Activated gamma-delta T cell treated with anti-CD3 and anti-CD28 coated beads, Interleukin-2, amount 50 U/mL, for 16 hours (primary cell): ENCODE data around the gene ANKRD13B.
A peak's percentile ranks its signal among the peaks of the same experiment; 100 is the strongest.

Experiments used
- DNase-seq: peaks from one replicate; pipeline ENCODE4 v3.0.0-alpha.2; 2020; ENCODE audit warnings: low read depth

ANKRD13B gene

GRCh38 chr17:29568331-29569244 is 24.3 kb upstream of the ANKRD13B start, which contains the start of gene TP53I13:
TSS of gene TP53I13 (plus strand) at chr17:29568701. CDS start at chr17:29568759, 58 bp downstream.
- peak; percentile 75 for DNase-seq

GRCh38 chr17:29569245-29569950 is 23.5 kb upstream of the ANKRD13B start:
- DNase-seq = no peak

- DNase-seq = no peak
These were observed 22.4 kb upstream of the ANKRD13B start for GRCh38 chr17:29570521-29570920.

- no peak for DNase-seq
These were observed 21.4 kb upstream of the ANKRD13B start for GRCh38 chr17:29571486-29571882.

GRCh38 chr17:29571883-29572681 is 20.9 kb upstream of the ANKRD13B start:
- DNase-seq = no peak

GRCh38 chr17:29572691-29573557 is 20.0 kb upstream of the ANKRD13B start:
- peak; percentile 52 for DNase-seq

- DNase-seq = no peak
These were observed 19.4 kb upstream of the ANKRD13B start for GRCh38 chr17:29573558-29573869.

GRCh38 chr17:29573871-29574731 is 18.8 kb upstream of the ANKRD13B start:
- no peak for DNase-seq

GRCh38 chr17:29574732-29575510 is 18.0 kb upstream of the ANKRD13B start:
- no peak for DNase-seq

- no peak for DNase-seq
These were observed 17.3 kb upstream of the ANKRD13B start for GRCh38 chr17:29575511-29576213.

GRCh38 chr17:29576214-29577000 is 16.5 kb upstream of the ANKRD13B start:
- no peak for DNase-seq

- DNase-seq = no peak
These were observed 15.9 kb upstream of the ANKRD13B start for GRCh38 chr17:29577001-29577370.

- no peak for DNase-seq
These were observed 15.3 kb upstream of the ANKRD13B start for GRCh38 chr17:29577385-29578211.

- no peak for DNase-seq
These were observed 14.1 kb upstream of the ANKRD13B start for GRCh38 chr17:29578626-29579485.

GRCh38 chr17:29579866-29580771 is 12.8 kb upstream of the ANKRD13B start:
- DNase-seq = peak; percentile 86
